Activated naive CD8-positive, alpha-beta T cell (primary cell): ENCODE results near the gene NFIC.

Source experiments
- H3K27ac Mint-ChIP-seq: one replicate; pipeline ENCODE4 v1.8.0; 2021; ENCODE audit warnings: mixed read lengths
- H3K27me3 Mint-ChIP-seq: one replicate; pipeline ENCODE4 v1.8.0; 2021; ENCODE audit warnings: mixed read lengths
- H3K36me3 Mint-ChIP-seq: one replicate; pipeline ENCODE4 v1.8.0; 2021; ENCODE audit warnings: mixed read lengths
- H3K4me1 Mint-ChIP-seq: one replicate; pipeline ENCODE4 v1.8.0; 2021; ENCODE audit warnings: low read depth, mixed read lengths
- H3K4me3 Mint-ChIP-seq: one replicate; pipeline ENCODE4 v1.8.0; 2021; ENCODE audit warnings: mild to moderate bottlenecking, mixed read lengths
- H3K9me3 Mint-ChIP-seq: one replicate; pipeline ENCODE4 v1.8.0; 2021; ENCODE audit warnings: low read depth, mixed read lengths

Gene NFIC

DNA sequence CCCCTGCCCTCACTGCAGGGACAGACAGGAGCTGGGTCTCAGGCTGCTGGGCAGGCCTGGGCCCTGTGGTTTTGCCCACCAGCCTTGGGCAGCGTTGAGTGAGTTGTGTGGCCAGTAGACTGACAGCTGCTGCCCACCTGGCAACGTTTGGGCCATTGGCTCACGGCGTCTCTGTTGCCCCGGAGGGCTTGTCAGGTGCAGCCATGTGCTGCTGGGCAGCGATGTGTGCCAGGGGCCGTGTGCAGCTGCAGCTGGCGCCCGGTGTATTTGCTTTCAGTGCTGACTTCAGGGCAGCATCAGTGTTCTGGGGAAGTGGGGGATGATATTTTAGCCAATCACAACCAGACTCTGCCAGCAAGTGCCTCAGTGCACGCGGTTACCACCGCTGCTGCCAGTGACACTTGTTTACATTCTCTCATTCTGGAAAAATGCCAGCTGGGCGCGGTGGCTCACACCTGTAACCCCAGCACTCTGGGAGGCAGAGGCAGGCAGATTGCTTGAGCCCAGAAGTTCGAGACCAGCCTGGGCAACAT lies 150.4 kb downstream of the NFIC start:
- Mint-ChIP-seq H3K27ac (no peak overlapping the region), H3K9me3 (no peaks in the 10 kb centered on the region), H3K36me3 (peaks cover 4% of the 10 kb centered on the region), H3K4me1 (peaks cover 31% of the 10 kb centered on the region), H3K4me3 (no peak overlapping the region), H3K27me3 (no peaks in the 10 kb centered on the region)

DNA sequence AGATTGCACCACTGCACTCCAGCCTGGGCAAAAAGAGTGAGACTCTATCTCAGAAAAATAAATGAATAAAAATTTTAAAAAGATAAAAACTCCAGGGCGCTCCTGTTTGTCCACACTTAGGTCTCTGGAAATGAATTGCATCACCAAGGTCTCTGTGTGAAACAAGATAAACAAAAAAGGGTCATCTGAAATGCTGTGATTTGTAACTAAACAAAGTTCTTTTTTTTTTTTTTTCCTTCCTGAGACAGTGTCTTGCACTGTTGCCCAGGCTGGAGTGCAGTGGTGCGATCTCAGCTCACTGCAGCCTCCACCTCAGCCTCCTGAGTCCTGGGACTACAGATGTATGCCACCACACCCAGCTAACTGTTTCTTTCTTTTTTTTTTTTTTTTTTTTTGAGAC lies 151.3 kb downstream of the NFIC start:
- Mint-ChIP-seq H3K9me3 (no peaks in the 10 kb centered on the region), H3K4me1 (peaks cover 31% of the 10 kb centered on the region), H3K27ac (no peak overlapping the region), H3K36me3 (peaks cover 4% of the 10 kb centered on the region), H3K27me3 (no peaks in the 10 kb centered on the region), H3K4me3 (no peak overlapping the region)

GRCh38 chr19:3518255-3518654 lies 151.9 kb downstream of the NFIC start:
- Mint-ChIP-seq H3K9me3 (no peaks in the 10 kb centered on the region), H3K36me3 (peaks cover 4% of the 10 kb centered on the region), H3K4me1 (peaks cover 31% of the 10 kb centered on the region), H3K27me3 (no peaks in the 10 kb centered on the region), H3K4me3 (no peak overlapping the region), H3K27ac (no peak overlapping the region)

DNA sequence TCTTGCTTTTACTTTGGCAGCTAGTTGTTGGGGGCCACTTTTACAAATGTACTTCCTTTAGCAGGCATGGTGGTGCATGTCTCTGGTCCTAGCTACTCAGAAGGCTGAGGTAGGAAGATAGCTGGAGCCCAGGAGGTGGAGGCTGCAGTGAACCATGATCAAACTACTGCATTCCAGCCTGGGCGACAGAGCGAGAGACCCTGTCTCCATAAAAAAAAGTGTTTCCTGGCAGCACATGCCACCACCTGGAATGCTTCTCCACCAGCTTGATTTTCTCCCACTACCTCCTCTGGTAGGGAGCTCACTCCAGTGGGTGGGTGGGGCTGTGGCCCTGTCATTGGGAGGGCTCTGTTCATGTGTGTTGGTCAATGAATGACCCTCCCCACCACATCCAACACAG lies 152.3 kb downstream of the NFIC start:
- peaks cover 4% of the 10 kb centered on the region for H3K36me3 Mint-ChIP-seq
- no peaks in the 10 kb centered on the region for H3K27me3 Mint-ChIP-seq
- H3K27ac Mint-ChIP-seq = no peak overlapping the region
- H3K4me3 Mint-ChIP-seq = no peak overlapping the region
- no peaks in the 10 kb centered on the region for H3K9me3 Mint-ChIP-seq
- H3K4me1 Mint-ChIP-seq = peaks cover 31% of the 10 kb centered on the region
